ENCODE results near the gene MAD1L1. TPM values are rescaled to one million over a fixed set of nuclear protein-coding genes. Genes with fewer than 3 reads are reported as not detected.
"Not testable (repeated sequence)": the region's sequence is repeated elsewhere in the genome, so short reads cannot be mapped to it uniquely, and the experiment has no call there.

MAD1L1 gene
- polyA plus RNA-seq, 4 donors = 23.4 to 29.0 (median 25.7) TPM

DNA sequence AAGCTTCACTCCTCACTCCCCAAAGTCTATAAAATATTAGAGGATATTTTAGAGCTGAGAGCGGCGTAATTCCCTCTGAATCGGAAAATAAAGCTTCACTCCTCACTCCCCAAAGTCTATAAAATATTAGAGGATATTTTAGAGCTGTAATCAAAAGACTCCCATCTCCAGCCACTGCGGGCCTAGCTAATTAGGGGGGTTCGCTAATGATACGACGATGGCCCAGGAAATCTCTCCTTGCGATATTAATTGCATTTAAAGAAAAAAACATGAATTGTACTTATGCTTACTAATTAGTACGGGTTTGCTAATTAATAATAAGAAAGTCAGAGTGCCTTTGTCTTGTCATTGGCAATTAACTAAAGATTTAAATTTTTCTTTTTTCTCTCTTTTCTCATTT, 235.9 kb downstream of the MAD1L1 start:
- DNase-seq (ENCODE audit: low read depth in 4 of 4, low spot score in 2 of 4) = no peak

DNA sequence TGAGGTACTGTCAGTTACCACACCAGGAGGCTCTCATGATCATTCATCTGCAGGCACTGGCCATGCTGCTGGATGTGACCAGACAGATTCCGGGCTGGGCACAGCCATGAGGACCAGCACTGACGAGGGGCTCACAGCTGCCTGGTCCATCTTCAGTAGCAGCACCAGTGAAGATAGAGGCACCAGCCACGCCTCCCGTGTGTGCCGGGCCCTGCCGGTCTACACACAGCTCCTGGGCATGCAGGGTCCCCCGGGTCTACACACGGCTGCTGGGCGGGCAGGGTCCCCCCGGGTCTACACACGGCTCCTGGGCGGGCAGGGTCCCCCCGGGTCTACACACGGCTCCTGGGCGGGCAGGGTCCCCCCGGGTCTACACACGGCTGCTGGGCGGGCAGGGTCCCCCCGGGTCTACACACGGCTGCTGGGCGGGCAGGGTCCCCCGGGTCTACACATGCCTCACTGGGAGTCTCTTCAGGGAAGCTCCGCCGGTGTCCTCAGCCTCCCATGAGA, 236.8 kb downstream of the MAD1L1 start:
- DNase-seq (ENCODE audit: low read depth in 4 of 4, low spot score in 2 of 4) = not testable (repeated sequence)

DNA sequence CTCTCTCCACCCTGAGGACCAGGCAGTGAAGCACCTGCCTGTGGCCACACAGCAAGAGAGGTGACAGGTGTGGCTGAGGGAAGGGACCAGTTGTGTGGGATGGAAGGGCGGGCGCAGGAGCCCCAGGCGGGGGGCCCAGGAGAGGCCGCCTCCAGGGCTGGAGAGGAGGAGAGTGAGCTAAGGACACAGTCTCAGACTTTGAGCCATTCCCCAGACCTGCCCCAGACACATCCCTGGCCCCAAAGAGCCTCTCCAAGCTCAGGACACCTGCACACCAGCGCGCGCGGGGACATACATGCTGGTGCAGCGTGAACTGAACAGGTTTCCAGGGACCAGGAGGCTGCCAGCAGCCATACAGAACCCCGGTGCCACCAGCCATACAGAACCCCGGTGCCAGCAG, 237.3 kb downstream of the MAD1L1 start:
- DNase-seq (ENCODE audit: low read depth in 4 of 4, low spot score in 2 of 4) = no peak

DNA sequence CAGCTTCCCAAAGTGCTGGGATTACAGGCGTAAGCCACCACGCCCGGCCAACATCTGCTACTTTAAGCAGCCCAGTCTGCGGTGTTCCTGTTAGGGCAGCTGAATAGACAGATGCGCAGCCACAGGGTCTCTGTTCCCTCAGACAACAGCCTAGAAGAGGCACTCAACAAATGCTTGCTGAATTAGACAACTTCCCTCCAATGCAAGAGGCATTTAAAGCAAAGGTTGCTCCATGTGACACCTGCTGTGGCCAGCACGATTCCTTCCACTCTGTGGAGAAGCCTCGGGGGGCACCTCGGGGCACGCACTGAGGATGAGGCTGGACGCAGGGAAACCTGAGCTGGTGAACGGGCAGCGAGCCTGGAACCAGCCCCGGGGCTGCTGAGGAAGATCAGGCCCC, 237.8 kb downstream of the MAD1L1 start:
- no peak for DNase-seq (ENCODE audit: low read depth in 4 of 4, low spot score in 2 of 4)

DNA sequence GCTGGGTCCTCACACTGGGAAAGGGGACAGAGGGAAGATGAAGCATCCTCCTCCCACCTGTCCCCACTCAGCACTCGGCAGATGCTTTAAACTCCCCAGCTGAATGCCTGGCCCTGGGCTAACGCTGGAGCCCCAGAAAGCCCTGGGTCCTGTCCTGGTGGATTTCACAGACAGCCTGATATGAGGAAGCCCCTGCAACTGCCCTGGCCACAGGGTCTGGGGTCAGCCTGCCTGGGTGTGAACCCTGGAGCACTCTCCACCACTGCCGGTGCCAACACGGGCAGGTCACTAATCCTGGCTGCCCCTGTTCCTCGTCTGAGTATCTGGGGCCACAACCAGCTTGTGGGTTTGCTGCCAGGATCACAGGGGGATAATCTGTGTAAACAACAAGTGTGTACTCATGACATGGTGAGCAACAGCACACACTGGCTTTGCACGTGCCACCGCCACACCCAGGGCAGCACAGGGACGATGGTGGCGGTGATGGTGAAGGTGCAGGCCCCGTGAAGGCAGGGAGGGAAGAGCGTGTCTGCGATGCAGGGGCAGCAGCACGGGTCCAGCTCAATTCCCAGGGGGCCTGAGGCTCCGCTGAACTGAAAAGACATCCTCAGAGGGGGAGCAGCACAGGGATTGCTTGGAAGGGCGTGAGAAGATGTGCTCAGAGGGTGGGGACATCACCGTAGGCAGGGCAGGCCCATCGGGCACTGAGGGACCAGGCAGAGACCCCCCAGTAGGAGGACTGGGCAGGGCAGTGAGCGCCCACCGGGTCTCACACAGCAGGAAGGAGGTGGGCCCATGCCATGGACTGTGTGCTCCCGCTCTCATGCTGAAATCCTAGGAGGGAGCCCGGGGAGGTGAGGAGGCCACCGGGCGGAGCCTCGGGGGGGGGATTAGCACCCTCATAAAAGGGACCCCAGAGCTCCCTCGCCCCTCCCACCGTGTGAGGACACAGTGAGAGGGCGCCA, 238.7 kb downstream of the MAD1L1 start:
- DNase-seq (ENCODE audit: low read depth in 4 of 4, low spot score in 2 of 4) = no peak

DNA sequence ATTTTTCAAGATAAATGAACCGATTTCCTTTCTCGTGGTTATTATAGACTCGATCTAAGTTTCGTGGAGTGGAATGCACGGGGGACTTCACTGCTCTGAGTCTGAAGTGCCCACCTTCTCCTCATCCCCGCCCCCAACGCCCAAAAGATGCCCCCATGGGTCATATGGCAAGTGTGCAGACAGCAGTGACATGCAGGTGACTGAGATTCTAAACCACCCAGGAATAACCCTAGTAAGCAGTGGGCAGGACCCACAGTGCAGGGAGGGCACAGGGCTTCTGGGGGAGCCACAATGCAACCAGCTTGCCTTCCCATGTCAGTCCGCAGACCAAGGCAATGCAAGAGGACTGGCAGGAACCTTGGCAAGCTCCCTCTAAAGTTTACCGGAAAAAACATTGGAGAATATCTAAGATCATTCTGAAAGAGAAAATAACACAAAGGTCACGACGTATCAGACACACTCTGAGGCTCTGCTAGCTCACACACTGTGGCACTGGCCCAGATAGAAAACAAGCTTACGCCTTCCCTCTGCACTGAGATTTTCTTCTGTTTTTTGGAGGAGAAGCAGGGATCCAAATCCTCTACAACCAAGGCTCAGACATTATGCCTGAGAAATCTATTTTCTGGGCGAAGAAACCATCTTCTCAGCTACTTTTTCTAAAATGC, 239.6 kb downstream of the MAD1L1 start:
- no peak for DNase-seq (ENCODE audit: low read depth in 4 of 4, low spot score in 2 of 4)

DNA sequence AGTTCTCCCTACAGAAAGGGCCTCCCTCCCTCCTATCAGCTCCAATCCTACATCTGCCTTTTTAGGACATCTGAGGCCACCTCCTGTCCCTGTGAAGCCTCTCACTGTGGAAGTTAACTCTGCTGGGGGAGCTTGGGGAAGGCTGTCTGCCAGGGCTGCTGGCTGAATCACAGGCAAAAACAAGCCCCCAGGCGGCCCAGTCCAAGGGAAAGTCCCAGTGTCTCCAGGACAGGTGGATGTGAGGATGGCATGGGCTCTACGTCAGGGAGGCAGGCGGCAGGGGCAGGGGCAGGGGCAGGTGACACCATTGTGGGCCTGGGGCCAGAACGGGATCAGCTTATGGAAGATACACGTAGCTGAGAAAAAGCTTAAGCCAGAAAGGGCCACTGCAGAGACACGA, 240.2 kb downstream of the MAD1L1 start:
- no peak for DNase-seq (ENCODE audit: low read depth in 4 of 4, low spot score in 2 of 4)

DNA sequence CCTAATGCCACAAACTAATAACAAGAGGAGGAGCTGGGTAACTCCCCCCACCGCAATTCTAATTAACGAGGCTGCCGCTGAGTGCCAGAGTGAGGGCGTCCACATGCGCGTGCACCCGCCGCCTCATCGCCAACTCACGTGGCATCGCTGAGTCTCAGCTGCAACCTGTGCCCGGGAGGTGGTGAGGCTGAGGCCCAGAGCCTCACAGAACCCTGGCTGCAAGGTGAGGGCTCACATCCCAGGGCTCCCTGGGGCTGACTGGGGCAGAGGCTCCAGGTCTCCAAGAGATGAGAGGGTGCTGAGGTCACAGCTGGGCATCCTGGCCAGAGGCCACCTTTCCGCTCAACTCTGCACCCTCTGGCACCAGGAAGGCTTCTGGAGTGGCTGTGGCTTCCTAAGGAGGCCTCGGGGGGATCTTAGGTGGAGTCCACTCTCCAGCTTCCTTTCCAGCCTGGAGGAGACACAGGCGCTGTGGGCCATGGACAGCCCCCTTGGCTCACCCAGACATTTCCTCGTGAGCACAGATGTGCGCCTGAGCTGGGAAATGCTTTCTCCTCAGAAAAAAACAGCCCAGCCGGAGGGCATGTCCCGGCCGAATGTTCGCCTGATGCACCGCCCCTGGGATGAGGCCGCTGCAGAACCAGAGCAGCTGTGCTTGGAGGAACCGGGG, 242.6 kb downstream of the MAD1L1 start:
- DNase-seq (ENCODE audit: low read depth in 4 of 4, low spot score in 2 of 4) = no peak

DNA sequence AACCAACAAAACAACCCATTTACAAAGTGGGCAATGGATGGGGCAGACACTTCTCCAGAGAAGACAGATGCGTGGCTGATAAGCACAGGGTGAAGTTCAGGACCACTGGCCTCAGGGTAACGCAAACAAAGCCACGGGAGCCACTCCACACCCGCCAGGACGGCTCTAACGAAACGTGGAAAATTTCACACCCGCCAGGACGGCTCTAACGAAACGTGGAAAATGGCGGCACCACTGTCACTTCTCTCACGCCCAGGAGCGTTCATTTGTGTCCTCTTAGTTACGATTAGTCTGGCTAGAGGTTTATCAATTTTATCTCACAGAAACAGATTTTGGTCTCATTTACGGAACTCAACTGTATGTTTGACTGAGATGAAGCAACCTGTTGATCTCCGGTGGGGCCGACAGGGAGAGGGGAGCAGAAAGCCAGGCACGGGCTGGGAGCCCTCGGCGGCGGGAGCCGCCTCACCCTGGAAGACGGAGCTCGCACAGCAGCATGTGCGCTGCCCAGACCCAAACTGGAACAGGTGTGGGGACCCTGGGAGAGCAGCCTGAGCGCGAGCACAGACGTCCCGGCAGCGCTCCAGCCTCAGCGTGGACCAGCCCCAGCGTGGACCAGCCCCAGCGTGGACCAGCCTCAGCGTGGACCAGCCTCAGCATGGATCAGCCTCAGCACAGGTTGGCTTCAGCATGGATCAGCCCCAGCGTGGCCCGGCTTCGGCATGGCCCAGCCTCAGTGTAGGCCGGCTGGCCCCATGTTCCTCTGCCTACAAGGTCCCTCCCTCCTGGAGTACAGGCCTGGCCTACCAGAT, 243.5 kb downstream of the MAD1L1 start:
- DNase-seq (ENCODE audit: low read depth in 4 of 4, low spot score in 2 of 4) = no peak

DNA sequence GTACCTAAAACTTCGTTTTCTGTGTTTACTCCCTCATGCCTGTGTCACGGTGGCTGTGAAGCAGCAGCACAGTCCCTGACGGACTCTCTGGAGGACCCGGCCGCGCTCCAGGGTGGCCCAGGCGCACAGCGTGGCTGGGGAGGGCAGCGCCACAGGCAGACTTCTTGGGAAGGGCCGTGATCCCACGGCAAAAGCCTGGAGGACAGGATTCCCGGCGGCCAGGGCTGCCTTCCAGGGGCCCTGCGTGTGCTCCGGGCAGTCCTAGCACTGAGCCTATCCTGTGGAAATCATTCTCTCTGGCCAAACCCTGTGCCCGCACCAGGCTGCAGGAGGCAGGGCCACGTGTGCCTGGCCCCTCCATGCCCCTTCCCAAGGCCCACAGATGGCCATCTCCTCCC, 244.2 kb downstream of the MAD1L1 start:
- no peak for DNase-seq (ENCODE audit: low read depth in 4 of 4, low spot score in 2 of 4)

DNA sequence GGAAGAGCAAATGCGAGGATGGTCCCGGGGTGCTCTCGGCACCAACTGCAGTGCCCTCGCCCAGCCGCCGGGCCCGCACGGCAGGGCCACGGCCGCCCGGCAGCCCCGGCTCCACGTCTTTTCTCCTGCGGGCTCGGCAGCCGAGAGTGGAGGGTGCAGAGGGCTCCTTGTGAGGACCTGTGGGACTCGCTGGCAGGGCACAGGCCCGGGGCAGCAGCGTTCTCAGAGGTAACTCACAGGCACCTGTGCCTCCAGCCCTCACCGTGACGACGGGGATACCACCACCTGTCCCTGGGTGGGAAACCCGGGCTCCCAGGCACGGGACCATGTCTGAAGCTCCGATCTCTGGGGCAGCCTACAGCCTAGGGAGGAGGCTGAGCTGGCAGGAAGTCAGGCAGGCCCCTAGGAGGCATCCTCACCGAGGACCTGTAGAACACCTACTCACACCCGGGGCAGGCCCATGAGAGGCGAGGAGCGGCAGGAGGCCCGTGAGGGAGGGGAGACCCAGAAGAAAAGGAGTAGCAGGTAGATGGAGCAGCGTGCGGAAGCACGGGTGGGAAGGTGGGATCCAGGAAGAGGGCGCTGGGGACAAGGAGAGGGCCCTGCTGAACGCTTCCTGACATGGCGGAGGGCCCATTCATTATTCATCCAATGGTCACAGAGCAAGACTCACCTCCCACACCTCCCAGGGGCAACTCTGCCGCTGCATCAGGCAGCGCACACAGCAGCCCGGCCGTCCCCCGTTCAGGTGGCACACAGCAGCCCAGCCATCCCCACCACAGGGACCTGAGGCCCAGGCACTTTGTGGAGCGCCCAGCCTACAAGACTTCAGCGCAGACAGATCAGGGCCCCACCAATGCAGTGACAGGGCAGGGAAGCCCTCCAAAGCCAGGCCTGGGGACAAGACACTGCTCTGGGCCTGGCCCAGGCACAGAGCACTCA, 244.9 kb downstream of the MAD1L1 start:
- DNase-seq (ENCODE audit: low read depth in 4 of 4, low spot score in 2 of 4) = no peak

DNA sequence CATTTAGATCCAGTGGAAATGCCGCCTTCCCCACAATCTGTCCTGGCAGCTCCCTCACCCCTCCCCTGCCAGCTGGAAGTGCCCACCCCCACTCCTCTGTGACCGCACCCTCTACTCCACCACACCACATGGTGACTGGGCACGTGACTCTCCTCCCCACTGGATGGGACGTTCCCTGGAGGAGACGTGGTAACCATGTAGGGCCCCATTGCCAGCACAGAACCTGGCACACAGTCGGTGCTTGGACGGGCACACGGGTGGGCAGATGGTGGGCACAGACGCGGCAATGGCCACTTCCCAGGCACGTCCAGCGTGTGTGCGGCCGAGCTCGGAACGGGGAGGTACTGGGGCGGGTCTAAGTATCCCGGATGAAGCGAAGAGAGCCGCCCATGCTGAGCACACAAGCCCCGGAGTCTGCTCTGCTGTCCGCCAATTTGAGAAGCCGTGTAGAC, 245.6 kb downstream of the MAD1L1 start:
- no peak for DNase-seq (ENCODE audit: low read depth in 4 of 4, low spot score in 2 of 4)

DNA sequence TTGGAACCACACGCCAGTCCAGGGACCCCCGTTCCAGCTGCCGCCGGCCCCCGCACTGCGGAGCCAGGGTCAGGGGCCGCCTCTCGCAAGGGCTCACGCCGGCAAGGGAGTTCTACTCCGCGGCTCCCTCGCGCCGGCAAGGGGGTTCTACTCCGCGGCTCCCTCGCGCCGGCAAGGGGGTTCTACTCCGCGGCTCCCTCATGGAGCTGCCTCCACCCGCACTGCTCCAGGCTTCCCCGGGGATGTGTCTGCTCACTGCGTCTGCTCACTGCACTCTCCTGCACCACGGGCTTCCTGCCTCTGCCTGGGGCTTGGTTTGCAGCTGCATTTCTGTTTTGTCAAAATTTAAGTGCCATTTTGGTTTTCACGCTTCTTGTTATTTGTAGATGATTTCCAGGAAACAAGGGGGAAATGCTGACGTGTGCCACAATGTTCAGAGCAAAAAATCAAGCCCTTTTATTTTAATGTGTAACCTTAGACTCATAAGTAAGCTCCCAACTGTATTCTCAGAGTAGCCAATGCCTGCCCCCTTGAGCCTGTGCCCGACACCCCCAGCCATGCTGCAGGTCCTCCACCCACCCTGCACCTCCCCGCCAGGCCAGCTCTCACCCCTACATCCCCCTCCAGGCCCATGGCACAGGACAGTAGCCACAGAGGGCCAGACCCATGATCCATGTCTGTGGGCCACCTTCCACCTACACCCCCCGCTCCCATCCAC, 246.2 kb downstream of the MAD1L1 start:
- no peak for DNase-seq (ENCODE audit: low read depth in 4 of 4, low spot score in 2 of 4)

DNA sequence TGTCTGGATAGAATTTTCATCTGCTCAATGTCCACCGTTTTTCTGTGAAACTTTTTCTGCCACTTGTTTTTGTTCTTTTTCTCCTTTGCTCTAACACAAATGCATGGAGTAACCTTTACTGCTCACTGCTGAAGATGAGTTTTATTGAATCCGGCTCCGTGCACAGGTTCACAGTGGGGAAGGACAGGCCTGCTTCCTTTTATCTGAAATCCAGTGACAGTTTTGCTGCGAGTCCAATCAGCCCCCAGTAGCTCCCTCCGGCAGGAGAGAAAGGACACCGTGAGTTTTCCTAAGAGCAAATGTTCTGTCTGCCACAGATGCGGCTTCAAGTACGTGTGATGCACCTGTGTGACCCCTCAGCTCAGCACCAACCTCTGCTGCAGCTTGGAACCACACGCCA, 246.8 kb downstream of the MAD1L1 start:
- DNase-seq (ENCODE audit: low read depth in 4 of 4, low spot score in 2 of 4) = no peak

DNA sequence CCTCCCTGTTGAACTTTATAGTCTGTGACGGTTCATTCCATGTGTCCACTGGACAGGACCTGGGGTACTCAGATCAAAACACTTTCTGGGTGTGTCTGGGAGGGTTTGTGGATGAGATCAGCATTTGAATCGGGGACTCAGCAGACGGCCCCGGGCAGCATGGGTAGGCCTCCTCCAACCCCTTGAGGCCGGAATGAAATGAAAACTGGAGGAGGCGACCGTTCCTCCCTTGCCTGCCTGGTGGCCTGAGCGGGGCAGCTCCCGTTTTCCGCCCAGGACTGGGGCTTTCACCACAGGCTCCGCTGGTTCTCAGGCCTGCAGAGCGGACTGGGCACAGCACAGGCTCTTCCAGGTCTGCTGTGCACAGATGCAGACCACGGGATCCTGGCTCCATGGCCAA, 247.7 kb downstream of the MAD1L1 start:
- no peak for DNase-seq (ENCODE audit: low read depth in 4 of 4, low spot score in 2 of 4)

DNA sequence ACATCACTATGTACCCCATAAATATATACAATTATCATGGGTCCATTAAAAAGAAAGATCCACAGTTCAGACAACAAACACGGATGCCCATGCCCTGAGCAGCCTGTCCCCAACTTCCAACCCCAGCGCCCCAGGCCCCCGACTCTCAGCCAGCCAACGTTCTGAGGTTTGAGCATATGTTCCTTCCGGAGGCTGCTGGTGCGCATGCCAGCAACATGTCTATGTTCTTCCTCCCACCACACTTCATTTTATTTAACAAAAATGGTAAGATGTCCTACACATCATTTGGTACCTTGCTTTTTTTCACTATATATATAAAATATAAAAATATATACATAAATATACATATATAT, 250.9 kb downstream of the MAD1L1 start:
- no peak for DNase-seq (ENCODE audit: low read depth in 4 of 4, low spot score in 2 of 4)

DNA sequence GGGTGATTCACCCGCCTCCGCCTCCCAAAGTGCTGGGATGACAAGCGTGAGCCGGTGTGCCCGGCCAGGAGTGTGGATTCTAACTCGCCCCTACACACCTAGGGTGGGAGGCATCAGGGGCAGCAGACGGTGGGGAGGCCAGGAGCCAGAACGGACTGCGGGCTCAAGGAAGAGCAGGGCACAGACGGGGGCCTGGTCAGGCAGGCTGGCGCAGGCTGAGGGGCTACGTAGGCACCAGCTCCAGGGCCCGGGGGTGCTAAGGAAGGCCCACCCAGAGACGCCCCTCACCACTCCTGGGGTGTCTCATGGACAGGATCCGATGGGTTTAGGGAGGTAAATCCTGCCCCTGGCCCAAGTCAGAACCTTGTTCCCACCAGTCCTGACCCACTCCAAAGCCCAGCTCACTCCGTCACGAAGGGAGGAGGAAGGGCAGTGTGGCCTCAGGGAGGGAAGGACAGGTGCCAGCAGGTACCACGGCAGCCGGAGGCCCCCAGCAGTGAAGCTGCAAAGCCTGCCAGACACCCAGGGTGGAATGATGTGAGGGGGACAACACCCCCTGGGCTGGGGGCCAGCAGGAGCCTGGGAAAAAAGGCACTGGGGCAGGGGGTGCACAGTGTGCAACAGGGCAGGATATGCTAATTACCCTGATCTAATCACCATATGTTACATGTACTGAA, 251.4 kb downstream of the MAD1L1 start:
- no peak for DNase-seq (ENCODE audit: low read depth in 4 of 4, low spot score in 2 of 4)

All from left renal cortex interstitium (tissue), 4 donors.